ENCODE data around the gene MED25.

MED25 gene

DNA sequence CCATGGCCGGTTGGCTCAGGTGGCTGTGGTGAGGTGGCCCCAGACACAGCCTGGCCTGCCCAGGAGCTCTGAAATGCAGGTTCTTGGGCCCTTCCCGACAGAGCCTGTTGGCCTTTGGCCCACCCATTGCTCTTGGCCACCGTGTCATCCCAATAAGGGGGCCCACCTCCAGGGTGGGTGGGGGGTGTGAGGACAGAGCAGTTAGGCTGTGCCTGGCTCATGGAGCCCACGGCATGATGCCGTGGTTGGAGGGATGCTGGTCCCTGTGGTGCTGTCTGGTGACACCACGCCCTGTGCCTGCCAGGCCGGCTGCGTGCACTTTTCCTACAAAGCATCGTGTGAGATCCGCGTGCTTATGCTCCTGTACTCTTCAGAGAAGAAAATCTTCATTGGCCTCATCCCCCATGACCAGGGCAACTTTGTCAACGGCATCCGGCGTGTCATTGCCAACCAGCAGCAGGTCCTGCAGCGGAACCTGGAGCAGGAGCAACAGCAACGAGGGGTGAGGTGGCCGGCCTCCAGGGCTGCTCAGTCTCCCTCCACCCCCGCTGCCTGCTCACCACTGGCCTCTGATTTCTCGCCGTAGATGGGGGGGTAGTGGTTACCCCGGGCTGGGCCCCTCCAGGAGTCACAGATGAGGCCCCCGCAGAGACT is 41.7 kb downstream of the MED25 start:
- no peak for DNase-seq

GRCh38 chr19:49860336-49861102 is 42.4 kb downstream of the MED25 start:
- DNase-seq: no peak

DNA sequence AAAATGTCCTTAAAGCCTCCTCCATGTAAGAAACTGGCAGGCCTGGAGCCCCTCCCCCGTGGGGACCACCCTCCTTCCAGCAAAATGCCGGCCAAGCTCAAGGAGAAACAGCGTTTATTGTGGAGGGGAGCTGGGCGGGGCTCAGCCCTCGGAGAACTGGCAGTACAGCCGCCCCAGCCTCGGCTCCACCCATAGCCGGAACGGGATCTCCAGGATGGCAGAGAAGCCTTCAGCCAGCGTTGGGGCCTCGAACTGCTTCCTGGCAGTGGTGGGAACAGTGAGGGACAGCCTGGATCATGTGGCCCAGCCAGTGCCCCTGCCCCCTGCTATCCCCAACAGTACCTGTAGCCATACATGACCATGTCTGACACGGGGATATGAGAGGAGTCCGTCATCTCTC is 43.0 kb downstream of the MED25 start:
- DNase-seq: no peak

GRCh38 chr19:49861541-49862378 is 43.7 kb downstream of the MED25 start:
- no peak for DNase-seq

DNA sequence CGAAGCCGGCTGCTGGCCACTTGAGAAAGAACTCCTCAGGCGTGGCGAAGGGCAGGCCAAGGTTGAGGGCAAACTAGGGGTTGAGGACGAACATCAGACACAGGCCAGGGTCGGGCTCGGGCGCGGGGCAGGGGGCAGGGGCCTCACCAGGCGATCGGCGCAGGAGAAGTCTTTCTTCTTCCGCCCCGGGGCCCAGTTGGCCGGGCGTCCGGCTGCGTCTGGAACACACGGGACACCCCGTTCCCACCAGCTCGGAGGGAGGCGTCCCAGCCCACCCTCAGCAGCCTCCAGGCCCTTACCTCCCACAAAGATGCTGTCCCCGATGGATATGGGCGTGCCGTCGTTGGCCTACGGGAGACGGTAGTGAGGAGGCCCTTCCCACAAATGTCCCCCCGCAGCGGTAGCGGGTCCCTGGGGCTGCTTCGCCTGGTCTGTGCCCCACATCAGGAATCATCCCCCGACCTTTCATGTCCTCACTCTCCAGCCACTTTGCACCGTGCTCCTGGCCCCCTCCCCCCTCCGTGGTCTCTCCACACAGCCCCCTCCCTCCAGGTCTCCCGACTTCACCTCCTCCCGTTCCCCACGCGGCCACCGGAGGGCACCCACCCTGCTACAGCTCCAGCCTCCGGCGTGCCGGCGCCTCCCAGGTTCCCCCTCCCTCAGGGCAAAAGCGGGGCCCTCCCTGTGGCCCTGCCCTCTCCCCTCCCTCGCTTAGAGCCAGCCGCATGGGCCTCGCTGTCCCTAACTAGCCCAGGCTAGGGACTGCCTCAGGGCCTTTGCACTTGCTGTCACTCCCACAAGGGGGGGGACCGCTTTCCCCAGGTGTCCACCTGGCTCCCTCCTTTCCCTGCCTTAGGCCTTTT is 44.5 kb downstream of the MED25 start:
- DNase-seq: no peak

DNA sequence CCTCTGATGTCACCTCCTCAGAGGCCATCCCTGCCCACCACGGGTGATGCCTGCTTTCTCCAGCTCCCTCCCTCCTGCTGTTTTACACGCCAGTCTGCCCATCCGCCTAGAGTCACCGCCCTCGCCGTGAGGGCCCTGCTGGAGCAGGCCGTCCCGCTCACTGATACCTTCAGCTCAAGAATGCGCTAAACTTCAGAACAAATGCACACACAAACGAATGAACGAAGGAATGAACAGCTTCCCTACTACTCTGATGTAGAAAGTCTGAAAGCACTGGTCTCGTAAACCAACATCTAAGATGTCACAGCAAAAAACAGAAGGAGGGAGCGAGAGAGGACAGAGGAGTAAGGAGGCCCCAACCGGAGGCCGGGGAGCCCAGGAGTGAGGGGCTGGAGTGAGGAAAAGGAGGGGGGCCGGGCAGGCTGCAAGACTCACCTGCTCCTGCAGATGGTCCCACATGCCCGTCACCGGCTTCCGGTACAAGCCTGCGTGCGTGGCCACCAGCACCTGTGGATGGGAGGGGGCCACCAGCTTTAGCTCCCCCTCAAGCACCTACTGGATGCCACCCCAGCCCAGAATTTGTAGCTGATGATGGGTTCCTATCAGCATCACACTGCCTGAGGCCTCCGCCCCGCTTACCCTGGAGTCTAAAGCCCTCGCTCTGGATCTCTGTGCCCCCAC is 45.3 kb downstream of the MED25 start:
- no peak for DNase-seq

- no peak for DNase-seq
Measured at GRCh38 chr19:49863935-49864320, 45.8 kb downstream of the MED25 start.

DNA sequence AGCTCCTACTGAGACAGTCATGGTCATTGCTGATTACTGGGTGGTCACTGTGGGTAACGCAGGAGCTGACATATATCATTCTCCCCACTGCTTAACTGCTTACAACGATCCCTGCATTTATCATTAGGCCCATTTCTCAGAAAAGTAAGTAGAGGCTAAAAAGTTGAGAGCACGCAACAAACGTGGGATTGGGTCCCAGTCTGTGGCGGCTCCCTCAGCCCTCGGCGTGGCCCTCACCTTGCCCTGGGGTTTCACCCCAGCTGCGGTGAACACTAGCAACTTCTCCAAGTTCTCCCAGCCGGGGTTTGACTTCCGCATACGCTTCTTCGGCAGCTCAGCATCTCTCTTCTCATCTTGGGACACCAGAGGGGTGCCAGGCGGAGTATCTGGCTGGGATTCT is 46.8 kb downstream of the MED25 start:
- DNase-seq: no peak

DNA sequence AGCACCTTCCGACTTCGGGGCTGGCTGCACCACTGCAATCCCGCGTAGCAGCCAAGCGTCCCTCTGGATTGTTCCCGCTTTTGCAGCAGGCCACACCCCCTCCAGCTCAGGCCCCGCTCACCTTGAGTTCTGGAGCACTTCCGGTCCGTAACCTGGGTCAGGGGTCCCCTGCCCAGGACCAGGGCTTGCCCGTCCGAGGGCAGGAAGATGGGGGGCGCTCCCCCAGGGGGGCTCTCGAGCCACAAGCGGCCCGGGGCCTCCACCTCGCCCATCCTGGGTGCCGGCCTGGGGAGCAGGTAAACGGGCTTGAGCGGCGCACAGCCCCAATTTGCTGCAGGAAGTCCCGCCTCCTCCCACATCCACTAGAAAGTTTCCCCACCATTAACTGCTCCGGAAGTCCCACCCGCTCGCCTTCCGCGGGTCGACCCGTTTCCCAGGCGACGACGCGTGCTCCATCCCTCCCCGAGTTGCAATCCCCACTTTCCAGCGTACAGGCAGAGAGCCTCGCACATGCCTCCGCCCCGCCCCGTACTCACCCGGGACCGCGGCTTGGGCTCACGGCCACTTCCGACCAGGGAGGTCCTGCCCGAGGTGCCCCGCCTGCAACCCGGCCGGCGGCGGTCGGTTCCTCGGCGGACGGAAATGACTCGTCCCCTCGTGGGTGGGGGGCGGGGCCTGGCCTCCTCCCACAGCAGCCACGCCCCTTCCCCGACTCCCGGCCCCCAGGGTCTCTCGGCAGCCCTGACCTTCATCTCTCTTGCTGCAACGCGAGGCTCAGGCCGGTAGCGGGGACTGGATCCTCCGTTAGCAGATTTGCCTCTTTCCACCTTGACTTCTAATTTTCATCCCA is 49.1 kb downstream of the MED25 start, which contains the start of gene PNKP:
PNKP (minus strand) TSS at position 644 of the 850 bp plus-strand sequence; CDS start at position 272, 372 bp downstream.
- peak; percentile 87 for DNase-seq

DNA sequence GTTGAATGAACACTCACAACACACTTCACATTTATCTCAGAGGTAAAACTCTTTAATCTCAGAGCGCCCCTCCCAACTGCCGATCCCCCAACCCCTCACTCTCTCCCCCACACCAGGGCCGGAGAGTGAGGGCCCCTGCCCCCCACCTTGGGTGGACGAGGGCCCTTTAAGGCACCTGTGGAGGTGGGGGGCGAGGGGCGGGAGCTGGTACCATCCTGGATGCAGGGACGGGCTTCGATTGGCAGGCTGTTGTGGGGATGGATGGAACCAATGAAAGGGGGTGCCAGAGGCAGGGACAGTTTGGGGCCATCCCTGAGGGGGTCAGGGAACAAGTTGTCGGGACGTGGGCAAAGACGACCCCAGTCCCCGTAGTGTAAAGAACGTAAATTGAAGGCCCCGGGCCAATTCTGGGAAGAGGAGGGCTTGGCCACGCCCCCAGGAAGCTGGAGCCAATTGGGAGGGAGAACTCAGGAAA is 51.0 kb downstream of the MED25 start:
- no peak for DNase-seq

- DNase-seq: peak; percentile 98
Measured at GRCh38 chr19:49869484-49870308, 51.6 kb downstream of the MED25 start.

DNA sequence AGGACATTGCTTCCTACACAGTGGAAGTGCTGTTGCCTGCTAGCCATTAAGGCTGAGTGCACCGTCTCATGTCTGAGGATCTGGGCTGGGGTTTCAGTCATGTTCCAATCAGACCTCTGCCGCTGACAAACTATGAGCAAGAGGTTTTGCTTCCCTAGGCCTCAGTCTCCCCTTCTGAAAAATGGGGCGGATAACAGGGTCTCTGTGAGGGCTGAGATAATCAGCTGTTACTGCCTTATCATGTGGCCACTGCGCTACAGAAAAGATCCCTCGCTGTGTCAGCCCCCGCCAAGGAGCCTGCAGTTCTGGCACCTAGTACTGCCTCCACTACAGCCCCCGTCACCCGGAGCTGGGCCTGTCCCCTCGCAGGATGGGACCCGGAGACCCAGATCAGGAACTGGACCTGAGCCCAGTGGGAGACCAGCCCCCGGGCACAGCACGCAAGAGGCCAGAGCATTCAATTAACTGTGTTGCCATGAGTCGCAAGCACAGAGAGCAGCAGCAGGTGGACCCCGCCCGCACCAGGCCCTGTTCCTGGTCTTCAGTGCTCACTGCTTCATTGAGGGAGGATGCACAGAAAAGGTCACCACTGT is 52.3 kb downstream of the MED25 start:
- no peak for DNase-seq

DNA sequence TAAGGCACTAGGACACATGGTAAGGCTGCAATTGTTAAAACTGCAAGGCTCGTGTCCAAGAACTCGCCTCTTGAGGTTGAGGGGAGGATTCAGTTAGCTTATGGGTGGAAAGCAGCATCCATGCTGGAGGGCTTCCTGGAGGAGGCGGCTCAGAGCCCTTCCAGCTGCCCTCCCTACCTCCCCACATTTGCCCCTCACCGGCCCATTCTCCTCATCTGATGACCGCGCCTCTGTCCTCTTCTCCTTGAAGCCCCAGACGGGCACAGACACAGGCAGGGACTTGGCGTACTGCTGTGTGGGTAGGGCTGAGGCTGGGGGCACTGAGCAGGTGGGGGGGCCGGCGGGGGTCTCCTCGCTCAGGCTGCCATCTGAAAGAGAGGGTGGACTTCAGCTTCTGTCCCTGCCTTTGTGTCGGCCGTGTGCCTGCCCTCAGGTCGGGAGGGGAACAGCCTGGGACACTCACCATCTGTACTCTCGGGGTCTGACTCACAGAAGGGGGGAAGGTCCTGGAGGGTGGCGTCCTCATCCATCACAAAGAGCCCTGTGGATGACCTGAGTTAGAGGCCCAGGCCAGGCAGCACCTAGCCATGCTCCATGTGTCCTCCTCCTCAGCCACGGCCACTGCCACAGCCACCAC is 53.4 kb downstream of the MED25 start:
- no peak for DNase-seq

DNA sequence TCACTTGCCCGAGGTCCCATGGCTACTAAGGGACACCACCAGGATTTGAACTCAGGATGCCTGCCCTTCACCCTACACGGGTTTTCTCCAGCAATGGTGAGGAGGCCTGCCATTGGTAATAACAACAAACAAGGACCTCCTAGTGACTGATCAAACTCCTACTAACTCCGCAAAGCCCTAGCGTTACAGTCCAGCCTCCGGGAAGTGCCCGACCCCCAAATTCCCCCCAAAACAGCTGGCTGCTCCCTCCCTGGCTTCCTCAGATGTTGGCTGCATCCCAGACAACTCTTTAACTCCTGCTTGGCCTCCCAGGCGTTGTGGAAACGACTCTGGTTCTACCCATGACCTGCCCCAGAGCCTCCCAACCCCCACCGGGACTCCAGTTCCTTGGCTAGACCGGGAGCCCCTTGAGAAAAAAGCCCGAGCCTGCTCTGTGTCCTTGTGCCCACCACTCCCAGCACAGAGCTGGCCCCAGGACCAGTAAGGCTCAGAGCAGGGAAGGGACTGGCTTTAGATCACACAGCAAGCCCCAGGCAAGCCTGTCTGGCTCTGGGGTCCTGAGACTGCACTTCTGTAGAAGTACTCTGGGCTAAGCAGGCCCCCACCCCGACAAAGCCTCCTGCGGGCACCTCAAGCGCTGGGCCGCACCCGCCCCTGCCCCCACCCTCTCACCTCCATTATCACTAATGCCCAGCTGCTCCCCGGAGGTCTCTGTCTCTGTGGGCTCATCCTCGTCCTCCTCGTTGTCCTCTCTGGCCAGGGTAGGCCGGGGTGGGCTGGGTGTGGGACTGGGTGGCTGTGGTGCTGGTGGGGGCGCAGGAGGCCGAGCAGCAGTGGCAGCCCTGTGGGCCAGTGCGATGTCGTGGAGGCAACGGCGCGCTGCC is 54.4 kb downstream of the MED25 start:
- DNase-seq: no peak

DNA sequence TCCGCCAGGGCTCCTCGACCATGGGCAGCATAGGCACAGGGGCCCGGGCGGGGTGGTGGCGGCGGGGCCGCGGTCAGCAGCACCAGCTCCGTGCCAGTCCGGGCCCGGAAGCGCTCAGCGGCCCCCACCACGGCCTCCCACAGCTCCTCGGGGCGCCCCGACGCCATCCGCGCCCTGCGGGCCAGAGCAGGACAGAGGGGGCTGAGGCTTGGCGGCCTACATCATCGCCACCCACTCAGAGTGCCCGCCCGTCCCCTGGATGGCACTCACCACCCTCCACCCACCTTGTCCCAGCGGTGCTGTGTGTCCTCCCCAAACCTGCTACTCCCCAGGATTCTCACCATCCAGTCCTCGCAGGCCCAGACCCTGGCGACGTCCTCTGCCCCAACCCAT is 55.0 kb downstream of the MED25 start:
- no peak for DNase-seq

DNA sequence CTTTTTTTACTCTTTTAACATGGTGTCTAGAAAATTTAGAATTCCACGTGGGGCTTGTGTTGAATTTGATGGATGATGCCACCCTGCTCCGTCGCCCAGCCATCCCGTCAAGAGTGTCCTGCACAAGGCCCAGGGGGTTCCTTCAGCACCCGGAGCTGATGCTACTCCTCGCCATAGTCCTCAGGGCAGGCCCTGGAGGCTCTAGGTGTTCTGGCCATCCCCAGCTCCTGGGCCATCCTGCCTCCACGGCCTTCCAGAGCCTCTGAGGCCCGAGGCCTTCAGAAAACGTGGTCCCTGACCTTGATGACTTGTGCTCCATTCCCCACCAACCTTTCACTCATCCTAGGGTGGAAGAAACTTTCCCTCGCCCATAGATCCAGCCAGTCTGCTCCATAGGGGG is 55.7 kb downstream of the MED25 start:
- no peak for DNase-seq

DNA sequence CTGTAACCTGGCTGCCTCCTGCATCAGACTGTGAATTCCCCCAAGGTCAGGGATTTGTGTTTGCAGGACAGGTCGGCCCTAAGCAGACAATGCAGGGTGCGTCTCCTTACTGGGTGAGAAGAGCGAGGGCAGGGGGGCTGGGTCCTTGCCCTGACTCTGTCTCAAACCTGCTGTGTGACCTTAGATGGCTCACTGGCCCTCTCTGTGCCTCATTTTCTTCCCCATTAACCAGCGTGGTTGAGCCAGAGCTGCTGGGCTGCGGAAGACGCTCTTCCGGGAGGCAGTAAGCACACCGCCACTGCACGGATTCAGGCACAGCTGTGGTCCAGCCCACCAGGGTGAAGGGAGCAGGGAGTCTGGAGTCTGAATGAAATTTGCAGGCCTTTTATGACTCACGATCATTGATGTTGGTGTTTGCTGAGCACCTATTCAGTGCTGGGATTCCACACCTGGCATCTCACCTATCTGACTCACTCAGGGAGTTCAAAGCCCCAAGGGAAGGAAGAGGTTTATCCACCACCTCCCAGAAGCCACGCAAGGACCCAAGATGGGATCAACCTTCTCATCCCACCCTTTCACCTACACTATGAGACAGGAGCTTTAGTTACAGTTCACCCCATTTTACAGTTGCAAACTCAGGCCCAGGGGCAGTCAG is 56.5 kb downstream of the MED25 start:
- no peak for DNase-seq
